ENCODE measurements around the gene LRTM2. TPM values are rescaled to one million over a fixed set of nuclear protein-coding genes. Genes with fewer than 3 reads are reported as not detected.
A peak's percentile ranks its signal among the peaks of the same experiment; 100 is the strongest.

LRTM2 gene
- total and polyA plus RNA-seq, 9 of the 15 experiments (the other 6 are each of a cell fraction or from before 2014, with no cell fraction given): 0.09 TPM; not detected in 8

DNA sequence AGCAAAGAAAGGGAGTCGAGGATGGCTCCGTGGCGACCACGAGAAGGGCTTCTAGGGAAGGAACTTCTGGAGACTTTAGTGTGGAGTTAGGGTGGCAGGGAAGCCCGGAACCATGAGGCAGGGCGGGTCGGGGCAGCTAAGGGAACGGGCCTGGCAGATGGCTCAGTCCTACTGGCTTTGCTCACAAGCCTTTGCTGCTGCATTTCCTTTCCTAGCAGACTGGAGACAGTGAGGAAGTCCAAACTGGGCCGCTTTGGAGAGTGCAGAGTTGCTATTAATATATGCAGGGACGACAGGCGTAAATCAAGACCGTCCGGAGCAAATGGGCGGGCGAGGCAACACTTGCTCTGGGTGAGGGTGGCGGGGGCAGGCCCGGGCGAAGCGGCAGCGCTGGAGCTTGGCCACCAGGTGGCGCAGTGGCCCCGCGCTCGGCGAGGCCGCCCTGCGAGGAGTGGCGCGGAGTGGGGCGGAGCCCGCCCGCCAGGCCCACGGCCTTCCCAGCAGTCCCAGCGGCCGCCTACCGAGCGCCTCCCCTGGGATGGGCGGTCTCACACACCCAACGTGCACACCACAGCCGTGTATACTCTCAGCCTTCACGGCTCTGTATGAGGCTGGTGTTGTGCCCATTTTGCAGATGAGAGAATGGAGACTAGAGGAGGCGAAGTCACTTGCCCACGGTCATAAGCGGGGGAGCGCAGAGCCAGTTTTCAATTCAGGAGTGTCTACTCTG is 24.4 kb upstream of the LRTM2 start:
- Histone ChIP-seq H2AFZ (ENCODE audit: low read depth, low read length) (peak overlapping the region; percentile 82), H3K27ac (ENCODE audit: extremely low read depth, low read depth, low read length) (0 out of 3 replicates have a peak overlapping the region, but pooled peaks have one; percentile 19), H3K4me2 (ENCODE audit: insufficient read depth, low read length) (peak overlapping the region; percentile 60), H3K9ac (ENCODE audit: insufficient read depth in 1 of 2, low read depth in 2 of 2, low read length in 2 of 2) (peak overlapping the region in 1 of 2 experiments; percentile 36; a peak in 1 of 4 replicates), H3K36me3 (ENCODE audit: control insufficient read depth, insufficient read depth, low read length) (no peaks in the 10 kb centered on the region), H3K4me1 (replicated peaks in 1 of 2; ENCODE audit: control insufficient read depth in 2 of 2, insufficient read depth in 2 of 2, low read length in 2 of 2) (peaks cover 0 to 45% of the 10 kb centered on the region in 2 experiments; a peak in 4 of 5 replicates), H3K79me2 (ENCODE audit: control insufficient read depth, insufficient read depth, low read length) (no peaks in the 10 kb centered on the region), H3K4me3 (no peak overlapping the region), H4K20me1 (replicated peaks; ENCODE audit: control insufficient read depth, insufficient read depth, low read length) (no peaks in the 10 kb centered on the region), H3K9me1 (ENCODE audit: control insufficient read depth, insufficient read depth, low read length) (no peaks in the 10 kb centered on the region), H3K27me3 (ENCODE audit: control insufficient read depth in 2 of 2, insufficient read depth in 2 of 2, low read length in 2 of 2) (no peaks in the 10 kb centered on the region), H3K9me3 (replicated peaks; ENCODE audit: control insufficient read depth, insufficient read depth, low read depth, low read length) (no peaks in the 10 kb centered on the region)
- CTCF ChIA-PET (ENCODE audit: low intra/inter-chr PET ratio): interaction anchor here (1.5 to 3.4 kb wide), 3 partner anchors 144 to 787 kb away, joined by 4 to 44 read pairs (median 6); no protein-coding TSS in a partner anchor
- ATAC-seq (peak; percentile 98), FAIRE-seq (peak; percentile 77), DNase-seq (ENCODE audit: extremely low read depth in 1 of 4, low spot score in 3 of 4) (peak; percentile 82 to 91 (median 88))
- WGBS (ENCODE audit: insufficient coverage, low coverage, missing lambda C conversion rate): 12% methylated on average over 36 of the region's 45 CpGs
- intact Hi-C loops (cut with micrococcal nuclease) (loop anchor here (1.0 to 10.0 kb wide), 2 partner anchors 144 to 239 kb away; no protein-coding TSS in a partner anchor), in situ Hi-C loops (cut with MboI) (no loop called here)
- POLR2A ChIA-PET: no interaction called here
- no TSS peak for BruUV-seq (replicated peaks)
- TF ChIP-seq SIRT6 (IDR thresholded peaks at IDR 0.05; ENCODE audit: low read depth, low read length): no peak
- no peak for TF ChIP-seq SMAD2 (IDR thresholded peaks at IDR 0.05; ENCODE audit: low read depth, low read length)
- 0 out of 2 replicates have a peak, but pooled peaks have one; percentile 42 for TF ChIP-seq TARDBP (IDR thresholded peaks at IDR 0.05)
- TF ChIP-seq, protein P1, sequence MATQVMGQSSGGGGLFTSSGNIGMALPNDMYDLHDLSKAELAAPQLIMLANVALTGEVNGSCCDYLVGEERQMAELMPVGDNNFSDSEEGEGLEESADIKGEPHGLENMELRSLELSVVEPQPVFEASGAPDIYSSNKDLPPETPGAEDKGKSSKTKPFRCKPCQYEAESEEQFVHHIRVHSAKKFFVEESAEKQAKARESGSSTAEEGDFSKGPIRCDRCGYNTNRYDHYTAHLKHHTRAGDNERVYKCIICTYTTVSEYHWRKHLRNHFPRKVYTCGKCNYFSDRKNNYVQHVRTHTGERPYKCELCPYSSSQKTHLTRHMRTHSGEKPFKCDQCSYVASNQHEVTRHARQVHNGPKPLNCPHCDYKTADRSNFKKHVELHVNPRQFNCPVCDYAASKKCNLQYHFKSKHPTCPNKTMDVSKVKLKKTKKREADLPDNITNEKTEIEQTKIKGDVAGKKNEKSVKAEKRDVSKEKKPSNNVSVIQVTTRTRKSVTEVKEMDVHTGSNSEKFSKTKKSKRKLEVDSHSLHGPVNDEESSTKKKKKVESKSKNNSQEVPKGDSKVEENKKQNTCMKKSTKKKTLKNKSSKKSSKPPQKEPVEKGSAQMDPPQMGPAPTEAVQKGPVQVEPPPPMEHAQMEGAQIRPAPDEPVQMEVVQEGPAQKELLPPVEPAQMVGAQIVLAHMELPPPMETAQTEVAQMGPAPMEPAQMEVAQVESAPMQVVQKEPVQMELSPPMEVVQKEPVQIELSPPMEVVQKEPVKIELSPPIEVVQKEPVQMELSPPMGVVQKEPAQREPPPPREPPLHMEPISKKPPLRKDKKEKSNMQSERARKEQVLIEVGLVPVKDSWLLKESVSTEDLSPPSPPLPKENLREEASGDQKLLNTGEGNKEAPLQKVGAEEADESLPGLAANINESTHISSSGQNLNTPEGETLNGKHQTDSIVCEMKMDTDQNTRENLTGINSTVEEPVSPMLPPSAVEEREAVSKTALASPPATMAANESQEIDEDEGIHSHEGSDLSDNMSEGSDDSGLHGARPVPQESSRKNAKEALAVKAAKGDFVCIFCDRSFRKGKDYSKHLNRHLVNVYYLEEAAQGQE (IDR thresholded peaks at IDR 0.05; ENCODE audit: borderline replicate concordance): peak; percentile 93
- TF ChIP-seq, protein P1 (CRISPR knock-in tag; IDR thresholded peaks at IDR 0.05; ENCODE audit: low read depth): no peak
- no peak for TF ChIP-seq TCF7 (IDR thresholded peaks at IDR 0.05; ENCODE audit: borderline replicate concordance)
- no peak for TF ChIP-seq ZKSCAN3 (CRISPR knock-in tag; IDR thresholded peaks at IDR 0.05)
- TF ChIP-seq, protein P2, sequence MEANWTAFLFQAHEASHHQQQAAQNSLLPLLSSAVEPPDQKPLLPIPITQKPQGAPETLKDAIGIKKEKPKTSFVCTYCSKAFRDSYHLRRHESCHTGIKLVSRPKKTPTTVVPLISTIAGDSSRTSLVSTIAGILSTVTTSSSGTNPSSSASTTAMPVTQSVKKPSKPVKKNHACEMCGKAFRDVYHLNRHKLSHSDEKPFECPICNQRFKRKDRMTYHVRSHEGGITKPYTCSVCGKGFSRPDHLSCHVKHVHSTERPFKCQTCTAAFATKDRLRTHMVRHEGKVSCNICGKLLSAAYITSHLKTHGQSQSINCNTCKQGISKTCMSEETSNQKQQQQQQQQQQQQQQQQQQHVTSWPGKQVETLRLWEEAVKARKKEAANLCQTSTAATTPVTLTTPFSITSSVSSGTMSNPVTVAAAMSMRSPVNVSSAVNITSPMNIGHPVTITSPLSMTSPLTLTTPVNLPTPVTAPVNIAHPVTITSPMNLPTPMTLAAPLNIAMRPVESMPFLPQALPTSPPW (CRISPR knock-in tag; IDR thresholded peaks at IDR 0.05): peak; percentile 70
- TF ChIP-seq FOXP1 (CRISPR knock-in tag; IDR thresholded peaks at IDR 0.05): no peak
- no peak for TF ChIP-seq DIDO1 (tag; IDR thresholded peaks at IDR 0.05; ENCODE audit: low read depth)
- peak; percentile 58 for TF ChIP-seq CCNT2 (IDR thresholded peaks at IDR 0.05; ENCODE audit: borderline replicate concordance, extremely low read depth, insufficient read length, low read depth, low read length)
- no peak for TF ChIP-seq COPS2 (conservative IDR thresholded peaks at IDR 0.05)
- TF ChIP-seq NBN (IDR thresholded peaks at IDR 0.05; ENCODE audit: low read depth): no peak
- no peak for TF ChIP-seq ZNF324 (CRISPR knock-in tag; IDR thresholded peaks at IDR 0.05)

All from K562 (cell line).